GM23338 (cell line): Measurements from ENCODE around the gene MTA3. TPM values are rescaled to one million over a fixed set of nuclear protein-coding genes. Genes with fewer than 3 reads are reported as not detected.

Experiments
- ATAC-seq: fragments of 200-7000 bp; cut with Tn5 transposase; 3 replicates; pipeline ENCODE4 v1.9.1; 2020
- DNase-seq: peaks from one replicate; pipeline ENCODE4 v3.0.0-alpha.2; 2015; ENCODE audit warnings: low spot score
- H2AFZ ChIP-seq: fragments of 200-600 bp; sonication (generic); 2 replicates; pipeline ENCODE4 v1.8.0; 2016; ENCODE audit warnings: antibody characterized with exemption, mild to moderate bottlenecking, moderate library complexity
- H3F3A ChIP-seq: fragments of 200-600 bp; sonication (generic); replicated peaks from 2 replicates; pipeline ENCODE4 v1.8.0; 2017; ENCODE audit warnings: antibody characterized with exemption, mixed run types, low read depth
- H3K27ac ChIP-seq: fragments of 200-600 bp; sonication (generic); 2 replicates; pipeline ENCODE4 v1.6.1; 2016; ENCODE audit warnings: low read depth
- H3K27me3 ChIP-seq: fragments of 200-600 bp; sonication (generic); 2 replicates; pipeline ENCODE4 v1.8.0; 2016; ENCODE audit warnings: mild to moderate bottlenecking, mixed run types, moderate library complexity; ENCODE audit not compliant: insufficient read depth
- H3K36me3 ChIP-seq: fragments of 200-600 bp; sonication (generic); 2 replicates; pipeline ENCODE4 v1.8.0; 2016; ENCODE audit warnings: mild to moderate bottlenecking; ENCODE audit not compliant: insufficient read depth
- H3K4me1 ChIP-seq: fragments of 200-600 bp; sonication (generic); 2 replicates; pipeline ENCODE4 v1.8.0; 2016; ENCODE audit warnings: mild to moderate bottlenecking, moderate library complexity; ENCODE audit not compliant: insufficient read depth
- H3K4me2 ChIP-seq: fragments of 200-600 bp; sonication (generic); 2 replicates; pipeline ENCODE4 v1.7.1; 2017; ENCODE audit warnings: mixed run types
- H3K4me3 ChIP-seq: fragments of 200-600 bp; sonication (generic); 2 replicates; pipeline ENCODE4 v1.6.1; 2016; ENCODE audit warnings: mixed run types
- H3K79me2 ChIP-seq: fragments of 200-600 bp; sonication (generic); replicated peaks from 2 replicates; pipeline ENCODE4 v1.8.0; 2017; ENCODE audit warnings: mild to moderate bottlenecking; ENCODE audit not compliant: insufficient read depth
- H3K9me2 ChIP-seq: fragments of 200-600 bp; sonication (generic); 2 replicates; pipeline ENCODE4 v1.8.0; 2017; ENCODE audit not compliant: insufficient read depth
- H4K20me1 ChIP-seq: fragments of 200-600 bp; sonication (generic); replicated peaks from 2 replicates; pipeline ENCODE4 v1.8.0; 2017; ENCODE audit warnings: mild to moderate bottlenecking; ENCODE audit not compliant: insufficient read depth
- H3K27ac Mint-ChIP-seq: 2 replicates; pipeline ENCODE4 v1.8.0; 2020; ENCODE audit warnings: inconsistent platforms, mild to moderate bottlenecking, moderate library complexity, mixed read lengths
- H3K27me3 Mint-ChIP-seq: 3 replicates; pipeline ENCODE4 v1.8.0; 2022; ENCODE audit warnings: low read depth, mild to moderate bottlenecking, moderate library complexity, mixed read lengths, inconsistent platforms; ENCODE audit not compliant: insufficient read depth, poor library complexity
- H3K36me3 Mint-ChIP-seq: 3 replicates; pipeline ENCODE4 v1.8.0; 2021; ENCODE audit warnings: low read depth, mild to moderate bottlenecking, inconsistent platforms, moderate library complexity, mixed read lengths
- H3K4me1 Mint-ChIP-seq: 3 replicates; pipeline ENCODE4 v1.8.0; 2020; ENCODE audit warnings: mild to moderate bottlenecking, inconsistent platforms, mixed read lengths
- H3K4me3 Mint-ChIP-seq: 3 replicates; pipeline ENCODE4 v1.8.0; 2021; ENCODE audit warnings: moderate library complexity, mild to moderate bottlenecking, inconsistent platforms, mixed read lengths
- H3K9me3 Mint-ChIP-seq: 3 replicates; pipeline ENCODE4 v1.8.0; 2020; ENCODE audit warnings: moderate library complexity, mild to moderate bottlenecking, inconsistent platforms, mixed read lengths
- CREB1 ChIP-seq: fragments of 250-450 bp; sonication (Bioruptor Pico); IDR thresholded peaks from 2 replicates; pipeline ENCODE4 v1.5.0; 2020; ENCODE audit warnings: low read depth, mild to moderate bottlenecking, moderate library complexity
- EZH2 ChIP-seq: fragments of 200-600 bp; sonication (generic); IDR thresholded peaks from one replicate; pipeline ENCODE4 v1.8.0; 2017; ENCODE audit warnings: antibody characterized with exemption, mild to moderate bottlenecking, low read depth; ENCODE audit not compliant: unreplicated experiment
- EZH2phosphoT487 ChIP-seq: fragments of 200-600 bp; sonication (generic); IDR thresholded peaks from one replicate; pipeline ENCODE4 v1.8.1; 2018; ENCODE audit warnings: antibody characterized with exemption; ENCODE audit not compliant: unreplicated experiment
- JUNB ChIP-seq: IDR thresholded peaks from one replicate; pipeline ENCODE4 v1.6.1; 2016; ENCODE audit warnings: antibody characterized with exemption; ENCODE audit not compliant: unreplicated experiment
- NANOG ChIP-seq: IDR thresholded peaks from 2 replicates; pipeline ENCODE4 v1.6.1; 2016; ENCODE audit warnings: antibody characterized with exemption, borderline replicate concordance
- POLR2AphosphoS5 ChIP-seq: IDR thresholded peaks from 2 replicates; pipeline ENCODE4 v1.6.1; 2016; ENCODE audit warnings: antibody characterized with exemption, low read depth
- STAT1 ChIP-seq: IDR thresholded peaks from one replicate; pipeline ENCODE4 v1.6.1; 2016; ENCODE audit warnings: antibody characterized with exemption; ENCODE audit not compliant: unreplicated experiment
- ZNF114 ChIP-seq: fragments of 250-450 bp; sonication (Bioruptor Pico); IDR thresholded peaks from 2 replicates; pipeline ENCODE4 v1.5.0; 2020; ENCODE audit warnings: mild to moderate bottlenecking, moderate library complexity
- ZNF331 ChIP-seq: fragments of 250-450 bp; sonication (Bioruptor Pico); IDR thresholded peaks from 2 replicates; pipeline ENCODE4 v1.5.0; 2020; ENCODE audit warnings: low read depth, mild to moderate bottlenecking, moderate library complexity
- polyA plus RNA-seq: library from polyadenylated mRNA; unstranded; fragments of >200 nt; fragmentation: Nextera tagmentation; extraction: Ambion mirVana; gene quantifications from 2 replicates; pipeline ENCODE4 v1.2.1, GENCODE V29; 2016
- total RNA-seq: library from RNA; depleted of rRNA; stranded (reverse); fragments of >200 nt; shearing (Covaris generic); gene quantifications from 2 replicates; pipeline ENCODE4 v1.2.3, GENCODE V29; 2014
- TF ChIP-seq, protein P1 (sequence below): IDR thresholded peaks from 2 replicates; pipeline ENCODE4 v1.6.1; 2016; ENCODE audit warnings: antibody characterized with exemption
- TF ChIP-seq, protein P2 (sequence below), 2 experiments: fragments of 200-600 bp in 1 of 2; sonication (generic) in 1 of 2; conservative IDR thresholded peaks; 2 replicates each; pipeline versions ENCODE4 v1.5.1 to v1.6.1; 2016 to 2017; ENCODE audit warnings: antibody characterized with exemption in 2 of 2, low read depth in 2 of 2, mild to moderate bottlenecking in 2 of 2, moderate library complexity in 1 of 2
- TF ChIP-seq, protein P3 (sequence below): IDR thresholded peaks from one replicate; pipeline ENCODE4 v1.6.1; 2018; ENCODE audit warnings: antibody characterized with exemption; ENCODE audit not compliant: unreplicated experiment

The MTA3 gene
- total and polyA plus RNA-seq, 2 experiments from 2014 or later, result 162 to 208 TPM

DNA sequence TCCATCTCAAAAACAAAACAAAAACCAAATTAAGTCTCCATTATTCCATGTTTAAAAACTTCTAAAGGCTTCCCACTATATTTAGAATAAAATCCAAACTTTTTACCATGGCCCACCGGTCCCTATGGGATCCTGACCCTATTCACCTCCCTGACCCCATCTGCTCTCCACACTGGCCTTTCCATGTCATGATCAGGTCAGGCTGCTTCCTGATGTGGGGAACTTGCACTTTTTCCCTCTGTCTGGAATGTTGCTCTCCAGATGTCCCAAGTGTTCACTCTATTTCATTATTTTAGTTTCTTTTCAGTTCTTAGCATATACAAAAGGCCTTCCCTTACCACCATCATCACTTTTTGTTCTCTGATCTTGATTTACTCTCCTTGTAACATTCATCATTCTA, 7.5 kb upstream of the MTA3 start:
- Histone ChIP-seq H3K36me3 (no peaks in the 10 kb centered on the region), H3F3A (no peaks in the 10 kb centered on the region), H3K27ac (no peak overlapping the region), H4K20me1 (no peaks in the 10 kb centered on the region), H2AFZ (no peak overlapping the region), H3K9me2 (no peaks in the 10 kb centered on the region), H3K4me1 (peaks cover 10% of the 10 kb centered on the region), H3K79me2 (no peaks in the 10 kb centered on the region), H3K27me3 (no peaks in the 10 kb centered on the region), H3K4me3 (no peak overlapping the region), H3K4me2 (no peak overlapping the region)
- Mint-ChIP-seq H3K4me1 (peaks cover 13% of the 10 kb centered on the region), H3K27me3 (peaks cover 8% of the 10 kb centered on the region), H3K27ac (no peak overlapping the region), H3K4me3 (no peak overlapping the region), H3K9me3 (no peaks in the 10 kb centered on the region), H3K36me3 (no peaks in the 10 kb centered on the region; the same call in 2 of the 3 replicates)
- DNase-seq (no peak), ATAC-seq (no peak)
- TF ChIP-seq EZH2 (no peak), NANOG (no peak), STAT1 (no peak)

DNA sequence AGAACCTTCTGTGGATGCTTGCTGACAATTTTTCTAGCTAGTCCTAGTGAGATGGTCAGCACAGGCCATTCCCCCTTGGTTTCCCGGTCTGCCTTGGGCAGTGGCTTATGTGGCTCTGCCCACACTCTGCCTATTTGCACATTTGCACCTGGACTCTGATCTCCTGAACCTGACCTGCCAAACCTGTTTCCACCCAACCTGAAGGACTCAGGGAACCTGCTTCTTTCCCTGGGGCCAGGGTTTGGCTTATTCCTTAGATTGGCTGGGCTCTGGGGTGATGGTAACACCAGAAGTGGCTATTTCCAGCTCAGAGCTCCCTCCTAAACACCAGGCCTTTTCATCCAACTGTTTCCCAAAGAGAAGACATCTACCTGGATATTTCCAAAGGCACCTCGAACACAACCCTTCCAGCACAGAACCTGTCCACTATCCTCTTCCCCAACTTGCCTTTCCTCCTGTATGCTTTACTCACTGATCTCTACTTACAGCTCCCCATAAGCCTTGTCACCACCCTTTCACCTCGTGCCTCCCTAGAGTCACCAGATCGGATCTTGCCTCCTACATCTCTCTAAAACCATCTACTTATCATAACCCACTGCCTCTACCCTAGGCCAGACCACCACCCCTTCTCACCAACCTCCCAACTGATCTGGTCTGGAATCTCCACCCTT, 5.8 kb upstream of the MTA3 start:
- Histone ChIP-seq H3K9me2 (no peaks in the 10 kb centered on the region), H2AFZ (no peak overlapping the region), H3K79me2 (no peaks in the 10 kb centered on the region), H3F3A (no peaks in the 10 kb centered on the region), H3K4me3 (no peak overlapping the region), H3K27ac (no peak overlapping the region), H4K20me1 (no peaks in the 10 kb centered on the region), H3K36me3 (no peaks in the 10 kb centered on the region), H3K4me1 (peaks cover 14% of the 10 kb centered on the region), H3K27me3 (no peaks in the 10 kb centered on the region), H3K4me2 (no peak overlapping the region)
- Mint-ChIP-seq H3K27me3 (no peaks in the 10 kb centered on the region), H3K27ac (no peak overlapping the region), H3K4me3 (no peak overlapping the region), H3K9me3 (no peaks in the 10 kb centered on the region), H3K36me3 (no peaks in the 10 kb centered on the region; the same call in 2 of the 3 replicates), H3K4me1 (peaks cover 18% of the 10 kb centered on the region)
- TF ChIP-seq EZH2 (no peak), ZNF331 (CRISPR knock-in tag) (no peak), STAT1 (no peak), CREB1 (CRISPR knock-in tag) (no peak), POLR2AphosphoS5 (no peak), EZH2phosphoT487 (no peak), JUNB (no peak), NANOG (no peak), ZNF114 (CRISPR knock-in tag) (no peak)
- TF ChIP-seq, protein P1, sequence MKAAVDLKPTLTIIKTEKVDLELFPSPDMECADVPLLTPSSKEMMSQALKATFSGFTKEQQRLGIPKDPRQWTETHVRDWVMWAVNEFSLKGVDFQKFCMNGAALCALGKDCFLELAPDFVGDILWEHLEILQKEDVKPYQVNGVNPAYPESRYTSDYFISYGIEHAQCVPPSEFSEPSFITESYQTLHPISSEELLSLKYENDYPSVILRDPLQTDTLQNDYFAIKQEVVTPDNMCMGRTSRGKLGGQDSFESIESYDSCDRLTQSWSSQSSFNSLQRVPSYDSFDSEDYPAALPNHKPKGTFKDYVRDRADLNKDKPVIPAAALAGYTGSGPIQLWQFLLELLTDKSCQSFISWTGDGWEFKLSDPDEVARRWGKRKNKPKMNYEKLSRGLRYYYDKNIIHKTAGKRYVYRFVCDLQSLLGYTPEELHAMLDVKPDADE, result no peak
- TF ChIP-seq, protein P2, sequence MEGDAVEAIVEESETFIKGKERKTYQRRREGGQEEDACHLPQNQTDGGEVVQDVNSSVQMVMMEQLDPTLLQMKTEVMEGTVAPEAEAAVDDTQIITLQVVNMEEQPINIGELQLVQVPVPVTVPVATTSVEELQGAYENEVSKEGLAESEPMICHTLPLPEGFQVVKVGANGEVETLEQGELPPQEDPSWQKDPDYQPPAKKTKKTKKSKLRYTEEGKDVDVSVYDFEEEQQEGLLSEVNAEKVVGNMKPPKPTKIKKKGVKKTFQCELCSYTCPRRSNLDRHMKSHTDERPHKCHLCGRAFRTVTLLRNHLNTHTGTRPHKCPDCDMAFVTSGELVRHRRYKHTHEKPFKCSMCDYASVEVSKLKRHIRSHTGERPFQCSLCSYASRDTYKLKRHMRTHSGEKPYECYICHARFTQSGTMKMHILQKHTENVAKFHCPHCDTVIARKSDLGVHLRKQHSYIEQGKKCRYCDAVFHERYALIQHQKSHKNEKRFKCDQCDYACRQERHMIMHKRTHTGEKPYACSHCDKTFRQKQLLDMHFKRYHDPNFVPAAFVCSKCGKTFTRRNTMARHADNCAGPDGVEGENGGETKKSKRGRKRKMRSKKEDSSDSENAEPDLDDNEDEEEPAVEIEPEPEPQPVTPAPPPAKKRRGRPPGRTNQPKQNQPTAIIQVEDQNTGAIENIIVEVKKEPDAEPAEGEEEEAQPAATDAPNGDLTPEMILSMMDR (conservative IDR thresholded peaks at IDR 0.05; ENCODE audit: low read depth in 2 of 2), result no peak
- TF ChIP-seq, protein P3, sequence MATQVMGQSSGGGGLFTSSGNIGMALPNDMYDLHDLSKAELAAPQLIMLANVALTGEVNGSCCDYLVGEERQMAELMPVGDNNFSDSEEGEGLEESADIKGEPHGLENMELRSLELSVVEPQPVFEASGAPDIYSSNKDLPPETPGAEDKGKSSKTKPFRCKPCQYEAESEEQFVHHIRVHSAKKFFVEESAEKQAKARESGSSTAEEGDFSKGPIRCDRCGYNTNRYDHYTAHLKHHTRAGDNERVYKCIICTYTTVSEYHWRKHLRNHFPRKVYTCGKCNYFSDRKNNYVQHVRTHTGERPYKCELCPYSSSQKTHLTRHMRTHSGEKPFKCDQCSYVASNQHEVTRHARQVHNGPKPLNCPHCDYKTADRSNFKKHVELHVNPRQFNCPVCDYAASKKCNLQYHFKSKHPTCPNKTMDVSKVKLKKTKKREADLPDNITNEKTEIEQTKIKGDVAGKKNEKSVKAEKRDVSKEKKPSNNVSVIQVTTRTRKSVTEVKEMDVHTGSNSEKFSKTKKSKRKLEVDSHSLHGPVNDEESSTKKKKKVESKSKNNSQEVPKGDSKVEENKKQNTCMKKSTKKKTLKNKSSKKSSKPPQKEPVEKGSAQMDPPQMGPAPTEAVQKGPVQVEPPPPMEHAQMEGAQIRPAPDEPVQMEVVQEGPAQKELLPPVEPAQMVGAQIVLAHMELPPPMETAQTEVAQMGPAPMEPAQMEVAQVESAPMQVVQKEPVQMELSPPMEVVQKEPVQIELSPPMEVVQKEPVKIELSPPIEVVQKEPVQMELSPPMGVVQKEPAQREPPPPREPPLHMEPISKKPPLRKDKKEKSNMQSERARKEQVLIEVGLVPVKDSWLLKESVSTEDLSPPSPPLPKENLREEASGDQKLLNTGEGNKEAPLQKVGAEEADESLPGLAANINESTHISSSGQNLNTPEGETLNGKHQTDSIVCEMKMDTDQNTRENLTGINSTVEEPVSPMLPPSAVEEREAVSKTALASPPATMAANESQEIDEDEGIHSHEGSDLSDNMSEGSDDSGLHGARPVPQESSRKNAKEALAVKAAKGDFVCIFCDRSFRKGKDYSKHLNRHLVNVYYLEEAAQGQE, result no peak
- DNase-seq (no peak), ATAC-seq (no peak)
